GM21515 (cell line): Measurements from ENCODE around the gene IL10RA.
"Not testable (repeated sequence)": the region's sequence is repeated elsewhere in the genome, so short reads cannot be mapped to it uniquely, and the experiment has no call there.

Source experiments
- ATAC-seq: cut with Tn5 transposase; IDR thresholded peaks from one replicate; pipeline ENCODE4 v1.9.1; 2021; ENCODE audit not compliant: unreplicated experiment

IL10RA gene

GRCh38 chr11:117961896-117962295 is 24.3 kb upstream of the IL10RA start:
- ATAC-seq = no peak

DNA sequence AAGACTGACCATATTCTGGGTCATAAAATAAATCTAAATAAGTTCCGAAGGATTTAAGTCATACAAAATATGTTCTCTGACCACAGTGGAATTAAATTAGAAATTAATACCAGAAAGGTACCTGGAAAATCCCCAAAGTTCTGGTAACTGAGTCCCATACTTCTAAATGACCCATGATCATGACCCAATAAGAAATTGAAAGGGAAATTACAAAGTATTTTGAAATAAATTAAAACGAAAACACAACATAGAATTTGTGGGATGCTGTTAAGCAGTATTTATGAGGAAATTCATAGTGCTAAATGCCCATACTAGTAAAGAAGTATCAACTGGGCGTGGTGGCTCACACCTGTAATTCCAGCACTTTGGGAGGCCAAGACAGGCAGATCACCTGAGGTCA is 23.4 kb upstream of the IL10RA start:
- ATAC-seq = no peak

- ATAC-seq = no peak
Measured at GRCh38 chr11:117966908-117967307, 19.3 kb upstream of the IL10RA start.

DNA sequence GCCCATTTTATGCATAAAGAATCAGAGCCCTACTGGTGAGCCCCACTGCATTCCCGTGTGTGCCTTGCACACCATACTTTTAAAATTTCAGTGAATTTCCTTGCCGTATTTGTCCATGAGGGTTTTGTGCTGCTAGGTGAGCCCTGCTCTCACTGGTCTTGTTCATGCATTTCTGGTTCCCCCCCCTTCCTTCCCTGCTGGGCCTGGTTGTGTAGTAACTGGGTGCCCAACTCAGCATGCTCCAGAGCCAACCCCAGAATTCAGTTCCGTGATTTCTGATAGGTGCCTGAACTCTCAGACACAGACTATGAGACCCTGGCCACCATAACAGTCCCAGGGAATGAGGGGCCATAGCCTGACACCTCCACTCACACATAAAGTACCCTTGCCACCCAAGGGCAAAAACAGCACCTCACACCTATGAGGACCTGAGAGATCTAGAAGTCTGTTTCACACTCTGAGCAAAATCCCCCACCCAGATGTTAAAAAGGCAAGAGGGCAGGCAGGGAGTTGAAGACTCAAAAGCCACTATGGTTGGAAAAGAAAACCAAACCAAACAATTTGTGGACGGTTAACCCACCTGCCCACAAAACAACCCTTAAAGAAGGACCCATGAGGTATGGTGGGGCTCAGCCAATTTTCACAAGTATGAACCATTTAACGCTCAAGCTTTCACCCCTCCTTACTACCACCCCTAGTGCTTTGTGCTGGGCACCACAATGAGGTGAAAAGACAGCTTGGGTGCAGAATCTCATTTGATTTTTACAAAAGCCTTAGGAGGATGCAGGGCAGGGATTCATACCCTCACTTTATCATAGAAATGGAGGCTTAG is 16.8 kb upstream of the IL10RA start:
- ATAC-seq = no peak

GRCh38 chr11:117970400-117971024 is 15.7 kb upstream of the IL10RA start:
- ATAC-seq = no peak

- ATAC-seq = no peak
Measured at GRCh38 chr11:117972044-117972443, 14.2 kb upstream of the IL10RA start.

DNA sequence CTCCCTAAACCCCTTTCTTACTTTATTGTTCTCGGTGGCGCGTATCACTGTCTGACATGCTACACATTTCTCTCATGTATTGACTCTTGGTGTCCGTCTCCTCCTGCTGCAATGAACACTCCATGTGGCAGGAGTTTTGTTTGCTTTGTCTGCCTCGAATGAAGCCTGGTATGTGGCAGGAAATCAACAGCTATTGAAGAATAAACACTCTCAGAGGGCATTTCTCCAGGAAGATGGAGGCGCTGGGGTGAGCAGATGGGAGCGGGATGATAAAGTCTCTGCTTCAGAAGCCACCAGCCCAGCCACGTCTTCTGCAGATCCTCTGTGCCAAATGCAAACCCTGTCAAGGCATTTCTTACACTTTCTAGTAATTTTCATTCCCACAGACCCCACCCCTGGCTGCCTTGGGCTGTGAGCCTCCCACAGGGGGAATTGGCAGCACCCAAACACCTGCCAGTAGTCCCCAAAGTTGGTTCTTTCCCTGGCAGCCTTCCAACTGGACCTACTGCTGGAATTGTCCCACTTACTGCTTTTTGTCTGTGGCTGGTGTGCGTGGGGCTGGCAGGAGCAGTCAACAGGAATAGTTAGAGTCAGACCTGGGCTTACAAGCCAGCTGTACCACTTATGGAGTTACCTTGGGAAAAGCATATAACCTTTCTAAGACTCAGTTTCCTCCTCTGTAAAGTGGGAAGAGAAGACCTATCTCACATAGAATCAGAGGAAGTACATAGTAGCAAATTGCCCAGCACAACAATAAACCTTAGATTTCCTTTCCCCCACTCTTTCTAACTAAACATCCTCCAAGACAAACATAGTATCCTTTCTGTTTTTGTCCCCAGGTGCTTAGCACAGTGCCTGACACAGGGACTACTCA is 13.3 kb upstream of the IL10RA start:
- ATAC-seq = no peak

DNA sequence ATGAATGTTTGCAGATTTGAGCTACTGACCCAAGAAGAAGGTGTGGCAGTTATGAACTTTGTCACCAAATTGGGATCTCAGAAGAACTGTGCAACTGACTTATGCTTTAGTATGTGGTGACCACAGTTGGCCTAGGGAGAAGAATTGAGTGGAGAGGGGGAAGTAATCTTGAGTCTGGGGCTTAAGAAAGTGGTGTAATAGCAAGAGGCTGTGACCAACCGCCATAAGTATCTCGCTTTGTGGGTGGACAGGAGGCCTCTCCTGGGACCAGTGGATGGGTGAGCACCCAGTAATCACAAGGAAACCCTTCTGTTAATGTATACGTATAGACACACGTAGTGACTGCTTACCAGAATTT is 12.7 kb upstream of the IL10RA start:
- no peak for ATAC-seq

GRCh38 chr11:117976445-117976844 is 9.7 kb upstream of the IL10RA start:
- ATAC-seq = no peak

- no peak for ATAC-seq
Measured at GRCh38 chr11:117977029-117977428, 9.2 kb upstream of the IL10RA start.

DNA sequence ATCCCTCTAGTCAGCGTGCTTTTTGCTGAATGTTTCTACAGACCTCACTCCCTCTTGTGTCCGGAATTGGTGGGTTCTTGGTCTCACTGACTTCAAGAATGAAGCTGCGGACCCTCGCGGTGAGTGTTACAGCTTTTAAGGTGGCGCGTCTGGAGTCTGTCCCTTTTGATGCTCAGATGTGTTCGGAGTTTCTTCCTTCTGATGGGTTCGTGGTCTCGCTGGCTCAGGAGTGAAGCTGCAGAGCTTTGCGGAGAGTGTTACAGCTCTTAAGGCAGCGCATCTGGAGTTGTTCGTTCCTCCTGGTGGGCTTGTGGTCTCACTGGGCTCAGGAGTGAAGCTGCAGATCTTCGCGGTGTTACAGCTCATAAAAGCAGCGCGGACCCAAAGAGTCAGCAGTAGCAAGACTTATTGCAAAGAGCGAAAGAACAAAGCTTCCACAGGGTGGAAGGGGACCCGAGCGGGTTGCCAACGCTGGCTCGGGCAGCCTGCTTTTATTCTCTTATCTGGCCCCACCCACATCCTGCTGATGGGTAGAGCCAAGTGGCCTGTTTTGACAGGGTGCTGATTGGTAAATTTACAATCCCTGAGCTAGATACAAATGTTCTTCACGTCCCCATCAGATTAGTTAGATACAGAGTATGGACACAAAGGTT is 8.5 kb upstream of the IL10RA start:
- ATAC-seq = not testable (repeated sequence)

- ATAC-seq = not testable (repeated sequence)
Measured at GRCh38 chr11:117978291-117978910, 7.8 kb upstream of the IL10RA start.

- no peak for ATAC-seq
Measured at GRCh38 chr11:117978991-117979390, 7.2 kb upstream of the IL10RA start.

DNA sequence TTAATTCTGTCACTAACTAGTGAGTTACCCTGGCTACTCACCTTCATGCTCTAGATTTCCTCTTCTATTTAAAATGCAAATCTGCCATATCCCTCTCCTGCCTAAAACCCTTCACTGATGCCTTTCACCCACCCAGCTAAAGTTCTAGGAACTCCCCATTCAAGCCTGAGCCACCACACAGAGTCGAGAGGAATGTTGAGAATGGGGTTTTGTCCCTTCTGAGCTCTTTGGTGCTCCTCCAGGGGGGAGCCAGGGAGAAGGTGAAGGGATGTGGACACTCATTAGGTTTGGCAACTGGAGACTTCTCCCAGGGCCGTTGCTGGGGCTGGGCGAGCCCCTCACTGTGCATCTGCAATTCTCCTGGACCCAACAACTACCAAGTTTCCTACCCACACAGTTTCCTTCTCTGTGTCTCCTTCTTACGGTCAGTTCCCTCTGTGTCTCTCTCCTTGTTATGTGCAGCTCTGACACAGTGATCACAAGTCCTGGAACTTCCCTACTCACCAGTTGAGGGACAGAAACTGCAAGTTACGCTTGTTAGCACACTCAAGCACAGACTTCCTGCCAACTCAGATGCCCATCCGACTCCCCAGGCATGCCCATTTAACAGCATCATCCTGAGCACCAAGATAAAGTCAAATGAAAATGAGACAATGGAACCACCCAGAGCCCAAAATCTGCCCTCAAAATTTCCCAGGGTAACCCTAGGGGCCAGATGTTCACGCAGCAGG is 6.5 kb upstream of the IL10RA start:
- peak; percentile 48 for ATAC-seq

DNA sequence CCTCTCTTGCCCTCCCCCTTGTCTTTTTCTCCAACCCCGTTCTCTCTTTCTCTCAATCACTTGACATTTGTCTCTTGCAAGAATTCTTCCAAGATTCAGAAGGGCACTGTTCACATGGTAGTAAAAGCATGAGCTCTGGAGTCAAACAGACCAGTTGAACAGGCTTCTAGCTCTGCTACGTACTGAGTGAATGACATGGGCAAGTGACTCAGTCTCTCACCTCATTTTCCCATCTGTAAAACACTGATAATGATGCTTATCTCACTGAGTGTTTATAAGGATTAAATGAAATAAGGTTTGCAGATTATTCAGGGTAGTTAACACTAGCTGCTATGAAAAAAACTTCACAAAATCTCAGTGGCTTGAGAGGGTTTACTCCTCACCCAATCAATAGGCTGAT is 5.9 kb upstream of the IL10RA start:
- no peak for ATAC-seq

- ATAC-seq = no peak
Measured at GRCh38 chr11:117980720-117981119, 5.5 kb upstream of the IL10RA start.

DNA sequence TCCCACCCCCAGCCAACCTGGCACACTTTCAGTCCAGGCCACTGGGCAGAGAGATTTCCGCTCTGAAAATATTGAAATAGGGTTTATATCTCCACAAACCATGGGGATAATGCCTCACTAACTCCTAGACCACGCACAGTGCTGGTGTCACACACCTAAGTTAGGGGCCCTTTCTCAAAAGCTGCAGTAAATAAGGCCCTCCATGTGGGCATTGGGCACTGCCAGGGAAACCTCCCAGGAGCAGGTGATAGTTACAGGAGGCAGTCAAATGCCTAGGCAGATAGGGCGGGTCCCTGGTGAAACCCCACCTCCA is 3.1 kb upstream of the IL10RA start:
- ATAC-seq = no peak

DNA sequence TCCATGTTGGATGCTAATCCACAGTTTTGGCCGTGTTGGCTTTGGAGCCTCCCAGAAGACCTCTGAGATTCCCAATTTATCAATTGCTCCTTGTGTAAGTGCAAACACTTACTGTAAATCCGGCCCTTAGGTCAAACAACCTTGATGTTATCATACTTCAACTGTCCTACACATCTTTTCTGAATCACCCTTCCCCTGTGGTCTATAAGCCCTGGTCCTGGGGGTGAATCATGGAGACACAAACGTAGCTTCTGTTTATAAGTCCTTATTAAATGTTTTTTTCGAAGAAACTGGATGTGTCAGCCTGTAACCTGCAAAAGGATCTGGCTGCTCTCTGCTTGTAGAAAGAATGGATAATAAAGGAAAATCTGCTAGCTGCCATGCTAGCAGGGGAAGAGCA is 1.7 kb upstream of the IL10RA start:
- no peak for ATAC-seq

DNA sequence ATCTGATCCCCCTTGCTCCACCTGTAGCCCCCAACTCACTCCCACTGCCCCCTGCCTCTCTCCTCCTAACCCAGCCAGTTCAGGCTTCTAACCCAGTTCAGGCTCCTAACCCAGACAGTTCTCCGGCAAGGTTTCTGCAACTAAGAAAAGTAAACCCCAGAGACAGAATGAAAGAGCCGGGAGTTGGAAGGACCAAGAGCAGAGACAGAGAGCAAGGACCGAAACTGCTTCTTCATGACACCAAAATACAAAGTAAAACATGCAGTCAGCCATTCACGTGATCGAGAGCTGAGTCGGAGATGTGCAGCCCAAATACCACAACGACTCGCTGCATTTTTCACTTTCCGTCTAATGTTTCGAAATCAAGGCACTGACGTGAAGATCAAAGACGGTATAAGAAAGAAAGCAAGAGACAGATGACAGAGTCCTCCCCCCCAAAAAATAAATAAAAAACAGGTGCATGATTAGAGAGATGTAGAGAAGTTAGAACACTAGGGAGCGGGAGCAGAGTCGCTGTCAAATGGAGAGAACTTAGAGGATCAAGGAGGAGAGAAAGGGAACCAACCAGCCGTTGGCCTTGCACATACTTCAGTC is 884 bp downstream of the IL10RA start:
- ATAC-seq = peak; percentile 51
